HEK293 (cell line): ENCODE results near the gene KCTD1.

Experiments
- CTCF ChIA-PET: fragments of 350-600 bp; formaldehyde crosslinking; extraction: SDS; loops from one replicate; lab custom pipeline; 2021; ENCODE audit warnings: antibody characterized with exemption; lab: Yijun Ruan, JAX
- POLR2A ChIA-PET: fragments of 300-600 bp; formaldehyde crosslinking; extraction: SDS; loops from one replicate; lab custom pipeline; 2020; ENCODE audit warnings: antibody characterized with exemption, inconsistent platforms; lab: Yijun Ruan, JAX
- H3K27ac ChIP-seq: fragments of 200-500 bp; sonication (Bioruptor generic); 2 replicates; pipeline ENCODE4 v1.5.1; 2014; ENCODE audit warnings: low read depth, low read length, control low read depth, inconsistent platforms; ENCODE audit errors: extremely low read depth
- H3K36me3 ChIP-seq, 2 experiments: fragments of 200-500 bp in 1 of 2; sonication (Bioruptor generic) in 1 of 2; 1 replicate in 1 of 2; 2 replicates in 1 of 2; pipeline ENCODE4 v1.5.1; 2014 to 2017; ENCODE audit warnings: inconsistent platforms in 2 of 2, low read length in 2 of 2; ENCODE audit not compliant: control insufficient read depth in 2 of 2, insufficient read depth in 1 of 2
- H3K4me1 ChIP-seq: fragments of 200-500 bp; sonication (Bioruptor generic); 2 replicates; pipeline ENCODE4 v1.5.1; 2014; ENCODE audit warnings: mild to moderate bottlenecking, low read length, inconsistent platforms; ENCODE audit not compliant: control insufficient read depth, insufficient read depth
- H3K4me3 ChIP-seq: 2 replicates; pipeline ENCODE4 v1.5.1; 2011; ENCODE audit warnings: low read depth, mild to moderate bottlenecking, control low read depth, low read length, moderate library complexity
- H3K9me3 ChIP-seq: fragments of 200-500 bp; sonication (Bioruptor generic); 2 replicates; pipeline ENCODE4 v1.5.1; 2014; ENCODE audit warnings: low read depth, low read length, inconsistent platforms; ENCODE audit not compliant: control insufficient read depth, insufficient read depth
- ATF2 ChIP-seq: fragments of 450-650 bp; formaldehyde crosslinking; IDR thresholded peaks from 2 replicates; pipeline ENCODE4 v1.5.1; 2016; ENCODE audit warnings: missing biosample characterization, missing genetic modification characterization, low read depth
- BCL11B ChIP-seq: fragments of 450-650 bp; formaldehyde crosslinking; IDR thresholded peaks from 2 replicates; pipeline ENCODE4 v1.5.1; 2016; ENCODE audit warnings: low read depth, missing biosample characterization, missing genetic modification characterization
- SCRT1 ChIP-seq: fragments of 450-650 bp; formaldehyde crosslinking; IDR thresholded peaks from 2 replicates; pipeline ENCODE4 v1.5.1; 2016; ENCODE audit warnings: missing biosample characterization, missing genetic modification characterization, borderline replicate concordance
- SCRT2 ChIP-seq: fragments of 450-650 bp; formaldehyde crosslinking; IDR thresholded peaks from 2 replicates; pipeline ENCODE4 v1.5.1; 2016; ENCODE audit warnings: missing biosample characterization, missing genetic modification characterization
- TCF7L2 ChIP-seq: IDR thresholded peaks from 2 replicates; pipeline ENCODE4 v1.6.1; 2011; ENCODE audit warnings: low read depth, mild to moderate bottlenecking, inconsistent platforms, low read length, moderate library complexity, borderline replicate concordance
- ZNF133 ChIP-seq: fragments of 450-650 bp; formaldehyde crosslinking; IDR thresholded peaks from 2 replicates; pipeline ENCODE4 v1.5.1; 2016; ENCODE audit warnings: missing biosample characterization, missing genetic modification characterization
- ZNF148 ChIP-seq: fragments of 450-650 bp; formaldehyde crosslinking; IDR thresholded peaks from 2 replicates; pipeline ENCODE4 v1.5.0; 2017; ENCODE audit warnings: missing biosample characterization, missing genetic modification characterization, borderline replicate concordance
- ZNF16 ChIP-seq: fragments of 450-650 bp; formaldehyde crosslinking; IDR thresholded peaks from 2 replicates; pipeline ENCODE4 v1.5.1; 2016; ENCODE audit warnings: low read depth, missing biosample characterization, missing genetic modification characterization
- ZNF18 ChIP-seq: fragments of 450-650 bp; formaldehyde crosslinking; IDR thresholded peaks from 2 replicates; pipeline ENCODE4 v1.5.1; 2016; ENCODE audit warnings: missing biosample characterization, missing genetic modification characterization
- ZNF19 ChIP-seq: fragments of 450-650 bp; formaldehyde crosslinking; IDR thresholded peaks from 2 replicates; pipeline ENCODE4; 2016; ENCODE audit warnings: missing biosample characterization, missing genetic modification characterization, low read depth
- ZNF214 ChIP-seq: fragments of 450-650 bp; formaldehyde crosslinking; IDR thresholded peaks from 2 replicates; pipeline ENCODE4 v1.5.1; 2017; ENCODE audit warnings: missing biosample characterization, mild to moderate bottlenecking, missing genetic modification characterization, borderline replicate concordance
- ZNF23 ChIP-seq: fragments of 450-650 bp; formaldehyde crosslinking; IDR thresholded peaks from 2 replicates; pipeline ENCODE4 v1.5.1; 2016; ENCODE audit warnings: missing biosample characterization, missing genetic modification characterization, borderline replicate concordance
- ZNF26 ChIP-seq: fragments of 450-650 bp; formaldehyde crosslinking; IDR thresholded peaks from 2 replicates; pipeline ENCODE4 v1.5.1; 2016; ENCODE audit warnings: missing biosample characterization, missing genetic modification characterization
- ZNF48 ChIP-seq: fragments of 450-650 bp; formaldehyde crosslinking; IDR thresholded peaks from 2 replicates; pipeline ENCODE4 v1.5.1; 2016; ENCODE audit warnings: missing biosample characterization, missing genetic modification characterization
- ZNF555 ChIP-seq: fragments of 450-650 bp; formaldehyde crosslinking; conservative IDR thresholded peaks from 2 replicates; pipeline ENCODE4 v1.5.1; 2017; ENCODE audit warnings: missing biosample characterization, mild to moderate bottlenecking, missing genetic modification characterization, inconsistent platforms
- ZNF585B ChIP-seq: fragments of 450-650 bp; formaldehyde crosslinking; IDR thresholded peaks from 2 replicates; pipeline ENCODE4 v1.5.1; 2016; ENCODE audit warnings: missing biosample characterization, missing genetic modification characterization
- ZNF610 ChIP-seq: fragments of 450-650 bp; formaldehyde crosslinking; IDR thresholded peaks from 2 replicates; pipeline ENCODE4 v1.5.1; 2016; ENCODE audit warnings: missing biosample characterization, missing genetic modification characterization, borderline replicate concordance
- ZNF837 ChIP-seq: fragments of 450-650 bp; formaldehyde crosslinking; IDR thresholded peaks from 2 replicates; pipeline ENCODE4 v1.5.1; 2016; ENCODE audit warnings: missing biosample characterization, missing genetic modification characterization
- ZXDB ChIP-seq: fragments of 450-650 bp; formaldehyde crosslinking; IDR thresholded peaks from 2 replicates; pipeline ENCODE4 v1.5.1; 2016; ENCODE audit warnings: missing biosample characterization, missing genetic modification characterization
- TF ChIP-seq, protein P1 (sequence below): fragments of 450-650 bp; formaldehyde crosslinking; IDR thresholded peaks from 2 replicates; pipeline ENCODE4 v1.5.1; 2017; ENCODE audit warnings: missing biosample characterization, missing genetic modification characterization

Gene KCTD1

DNA sequence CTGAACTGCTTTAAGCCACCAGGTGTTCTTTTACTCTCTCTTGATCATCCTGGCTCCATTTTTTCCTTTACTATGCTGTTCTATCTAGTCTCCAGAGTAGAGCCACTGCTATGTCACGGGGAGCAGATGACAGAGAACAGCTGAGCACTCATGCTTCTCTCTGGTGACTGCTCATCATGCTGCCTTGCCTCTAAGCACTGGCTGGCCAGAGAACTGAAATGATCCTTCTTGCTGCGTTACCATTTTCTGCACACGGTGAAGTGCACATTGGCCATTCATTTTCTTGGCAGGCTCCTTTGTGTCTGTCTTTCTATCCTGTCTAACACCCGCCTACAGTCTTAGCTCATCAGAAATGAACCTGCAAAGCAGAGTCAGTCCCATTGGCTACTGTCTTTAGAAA is 86.0 kb downstream of the KCTD1 start:
- ChIA-PET CTCF (no interaction called here), POLR2A (no interaction called here)
- Histone ChIP-seq H3K36me3 (peaks cover 0 to 31% of the 10 kb centered on the region in 2 experiments; a peak in 1 of 3 replicates), H3K4me3 (no peak overlapping the region), H3K27ac (no peak overlapping the region), H3K9me3 (no peaks in the 10 kb centered on the region), H3K4me1 (no peaks in the 10 kb centered on the region)
- TF ChIP-seq ZNF18 (tag by site-specific recombination) (no peak), ZNF585B (tag by site-specific recombination) (no peak), ZXDB (no peak), ZNF23 (no peak), ZNF19 (tag by site-specific recombination) (no peak), BCL11B (tag by site-specific recombination) (no peak), ZNF48 (tag by site-specific recombination) (no peak), ZNF16 (tag by site-specific recombination) (no peak), ZNF148 (tag by site-specific recombination) (no peak), SCRT1 (tag by site-specific recombination) (no peak), ZNF214 (tag by site-specific recombination) (no peak), ATF2 (no peak), ZNF837 (tag by site-specific recombination) (no peak)
- TF ChIP-seq, protein P1, sequence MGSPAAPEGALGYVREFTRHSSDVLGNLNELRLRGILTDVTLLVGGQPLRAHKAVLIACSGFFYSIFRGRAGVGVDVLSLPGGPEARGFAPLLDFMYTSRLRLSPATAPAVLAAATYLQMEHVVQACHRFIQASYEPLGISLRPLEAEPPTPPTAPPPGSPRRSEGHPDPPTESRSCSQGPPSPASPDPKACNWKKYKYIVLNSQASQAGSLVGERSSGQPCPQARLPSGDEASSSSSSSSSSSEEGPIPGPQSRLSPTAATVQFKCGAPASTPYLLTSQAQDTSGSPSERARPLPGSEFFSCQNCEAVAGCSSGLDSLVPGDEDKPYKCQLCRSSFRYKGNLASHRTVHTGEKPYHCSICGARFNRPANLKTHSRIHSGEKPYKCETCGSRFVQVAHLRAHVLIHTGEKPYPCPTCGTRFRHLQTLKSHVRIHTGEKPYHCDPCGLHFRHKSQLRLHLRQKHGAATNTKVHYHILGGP (tag by site-specific recombination), result no peak

DNA sequence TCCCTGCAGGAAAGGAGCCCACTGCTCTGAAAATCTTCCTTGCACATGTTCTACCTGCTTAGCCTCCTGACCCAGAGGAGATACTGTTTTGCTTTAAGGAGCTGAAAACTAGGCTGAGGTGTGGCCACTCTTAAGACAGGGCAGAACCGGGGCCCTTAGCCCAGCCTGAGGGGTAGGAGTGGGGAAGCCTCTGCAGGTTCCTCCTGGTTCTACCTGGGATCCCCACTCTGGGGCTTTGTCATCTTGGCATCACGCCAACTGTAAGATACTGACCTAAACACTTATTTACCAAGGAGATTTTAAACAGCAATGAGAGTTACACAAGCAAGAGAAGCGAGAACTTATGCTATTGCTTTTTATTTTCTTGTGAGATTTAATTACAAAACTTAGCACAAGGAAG is 86.9 kb downstream of the KCTD1 start:
- H3K27ac ChIP-seq, result no peak overlapping the region
- no peaks in the 10 kb centered on the region for H3K4me1 ChIP-seq
- ChIA-PET CTCF (interaction anchor here (0.7 kb wide), 1 partner anchor 33 kb away, joined by 3 read pairs; no protein-coding TSS in a partner anchor), POLR2A (no interaction called here)
- no peak overlapping the region for H3K4me3 ChIP-seq
- peaks cover 0 to 31% of the 10 kb centered on the region in 2 experiments; a peak in 1 of 3 replicates for H3K36me3 ChIP-seq
- TF ChIP-seq ZNF133 (tag by site-specific recombination) (no peak), ZNF610 (no peak), SCRT2 (tag by site-specific recombination) (no peak), TCF7L2 (no peak), ZNF555 (tag by site-specific recombination) (no peak), ZNF26 (tag by site-specific recombination) (no peak)
- no peaks in the 10 kb centered on the region for H3K9me3 ChIP-seq
